Measurements from ENCODE around the gene C10orf143. TPM values are rescaled to one million over a fixed set of nuclear protein-coding genes. Genes with fewer than 3 reads are reported as not detected.
A peak's percentile ranks its signal among the peaks of the same experiment; 100 is the strongest.
"Not testable (repeated sequence)": the region's sequence is repeated elsewhere in the genome, so short reads cannot be mapped to it uniquely, and the experiment has no call there.

C10orf143 gene
- total RNA-seq, 1 experiment from 2014 or later = not detected

DNA sequence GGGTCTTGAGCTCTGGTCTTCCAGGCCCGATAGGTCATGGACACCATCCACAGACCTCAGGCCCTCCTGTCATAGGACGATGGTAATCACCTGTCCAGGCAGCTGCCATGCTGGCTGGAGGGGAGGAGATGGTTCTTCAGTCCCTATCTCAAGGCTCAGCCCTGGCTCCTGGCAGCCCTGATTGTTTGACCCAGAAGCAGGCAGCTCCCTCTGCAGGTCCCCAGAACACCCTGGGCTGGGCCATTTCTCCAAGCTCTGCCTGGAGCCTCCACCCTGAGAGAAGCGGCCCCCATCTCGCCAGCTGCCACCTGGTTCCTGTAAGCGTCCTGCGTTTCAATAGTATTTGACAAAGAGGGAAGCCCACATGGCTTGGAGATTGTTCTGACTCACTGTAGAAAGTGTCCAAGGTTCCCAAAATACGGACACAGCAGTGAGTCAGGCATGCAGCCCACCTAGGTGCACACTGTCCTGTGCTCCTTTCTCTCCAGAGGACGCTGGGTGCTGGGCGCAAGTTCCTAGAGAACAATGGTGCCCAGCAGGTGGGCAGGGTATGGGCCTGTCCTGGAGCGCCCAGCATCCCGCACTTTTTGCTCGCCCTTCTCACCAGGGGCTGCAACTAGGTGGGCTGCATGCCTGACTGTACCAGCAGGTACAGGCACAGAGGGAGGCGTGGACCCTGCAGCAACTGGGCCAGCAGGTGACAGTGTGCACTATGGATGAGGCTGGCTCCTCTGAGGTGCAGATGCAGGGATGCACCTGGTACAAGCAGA is 74.1 kb downstream of the C10orf143 start:
- DNase-seq (ENCODE audit: low read depth) = no peak

- no peak for DNase-seq (ENCODE audit: low read depth)
Measured at GRCh38 chr10:130029209-130029608, 81.4 kb downstream of the C10orf143 start.

- no peak for DNase-seq (ENCODE audit: low read depth)
Measured at GRCh38 chr10:130028465-130028819, 82.2 kb downstream of the C10orf143 start.

DNA sequence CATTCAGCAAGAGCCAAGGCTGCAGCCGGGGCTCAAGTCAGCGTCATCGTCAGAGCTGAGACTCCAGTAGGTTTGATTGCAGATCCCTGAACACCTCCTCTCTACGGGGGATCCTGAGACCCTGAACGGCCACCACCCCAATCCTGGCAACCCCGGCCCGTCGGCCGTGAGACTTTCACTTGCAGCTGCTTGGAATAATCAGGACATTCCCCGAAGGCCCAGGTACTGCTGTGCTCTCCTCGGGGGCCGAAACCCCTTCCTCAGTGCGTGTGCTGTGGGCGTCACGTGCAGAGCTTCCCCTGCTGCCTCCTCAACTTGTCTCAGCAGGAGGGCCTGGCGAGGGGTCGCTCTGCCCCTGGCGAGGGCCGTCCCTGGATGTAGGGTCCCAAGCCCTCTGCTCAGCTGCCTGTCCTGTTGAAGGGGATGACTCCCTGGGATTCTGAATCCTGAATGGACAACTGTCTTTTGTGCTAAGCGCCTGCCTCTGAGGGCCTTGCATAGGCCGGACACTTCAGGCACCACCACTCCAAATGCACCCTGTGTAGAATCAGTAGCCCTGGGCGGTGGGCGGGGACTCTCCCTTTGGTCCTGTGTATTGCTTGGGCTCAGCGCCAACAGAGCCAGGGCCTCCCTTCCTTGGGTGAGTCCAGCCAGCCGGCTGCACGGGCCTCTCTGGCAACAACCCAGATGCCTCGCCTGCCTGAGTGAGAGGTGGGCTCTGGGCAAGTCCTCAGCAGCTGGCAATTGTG is 82.7 kb downstream of the C10orf143 start:
- peak; percentile 31 for DNase-seq (ENCODE audit: low read depth)

DNA sequence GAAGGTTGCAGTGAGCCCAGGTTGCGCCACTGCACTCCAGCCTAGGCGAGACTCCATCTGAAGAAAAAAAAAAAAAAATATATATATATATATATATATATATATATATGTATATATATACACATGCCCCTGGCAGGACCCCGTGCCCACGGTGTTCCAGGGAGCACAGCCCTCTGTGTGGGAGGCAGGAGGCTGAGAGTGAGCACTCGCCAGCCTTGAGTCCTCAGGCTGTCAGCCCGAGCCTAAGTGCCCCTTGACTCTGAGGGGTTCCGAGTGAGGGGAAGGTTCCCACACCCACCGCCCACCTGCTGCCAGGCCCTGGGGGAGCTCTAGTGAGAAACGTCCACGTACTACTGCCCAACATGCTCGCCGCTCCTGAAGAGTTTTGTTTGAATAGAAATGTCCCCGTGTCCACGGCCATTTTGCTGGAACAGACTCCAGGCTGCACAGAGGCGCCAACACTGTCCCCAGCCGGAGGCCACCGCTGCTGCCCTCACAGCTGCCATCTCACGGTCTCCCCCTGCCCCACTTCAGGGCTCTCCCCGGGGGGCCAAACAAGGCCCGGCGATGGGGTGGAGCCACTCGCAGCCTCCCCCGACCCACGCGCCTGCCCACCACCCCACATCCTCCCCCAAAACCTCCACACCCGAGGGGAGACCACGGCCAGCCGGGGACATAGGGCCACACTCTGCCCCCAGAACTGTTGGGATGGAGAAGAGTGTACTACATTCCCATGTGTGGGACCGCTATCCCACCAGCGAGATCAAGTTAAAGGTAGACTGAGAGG is 83.8 kb downstream of the C10orf143 start:
- no peak for DNase-seq (ENCODE audit: low read depth)

DNA sequence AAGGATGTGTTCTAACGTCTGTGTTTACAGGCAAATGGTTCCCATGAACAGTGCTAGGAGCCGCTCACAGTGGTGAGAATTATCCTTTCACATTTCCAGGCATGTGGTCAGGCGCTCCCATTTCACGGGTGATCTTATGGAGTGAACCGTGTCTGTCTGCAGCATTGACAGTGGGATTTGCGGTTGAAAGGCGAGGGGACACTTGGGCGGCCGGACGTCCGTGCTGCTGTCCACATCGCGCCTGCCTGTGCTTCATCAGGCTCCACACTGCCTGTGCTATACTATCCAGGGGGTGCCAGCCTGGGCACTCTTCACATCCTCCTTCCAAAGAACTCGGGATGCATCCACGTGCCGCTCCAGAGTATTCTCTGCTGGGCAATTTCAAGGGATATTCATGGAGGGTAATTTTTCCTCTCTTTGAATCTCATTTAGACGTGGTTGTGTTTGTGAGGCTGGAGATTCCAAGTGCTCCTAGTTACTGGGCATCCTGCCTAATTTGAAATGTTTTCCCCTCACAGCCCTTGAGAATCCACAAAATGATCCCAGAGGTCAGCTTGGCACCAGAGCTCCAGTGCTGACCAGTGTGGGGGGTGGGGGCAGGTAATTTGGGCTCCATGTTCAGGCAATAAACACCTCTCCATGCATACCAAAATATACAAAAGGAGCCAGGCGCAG is 84.7 kb downstream of the C10orf143 start:
- no peak for DNase-seq (ENCODE audit: low read depth)

DNA sequence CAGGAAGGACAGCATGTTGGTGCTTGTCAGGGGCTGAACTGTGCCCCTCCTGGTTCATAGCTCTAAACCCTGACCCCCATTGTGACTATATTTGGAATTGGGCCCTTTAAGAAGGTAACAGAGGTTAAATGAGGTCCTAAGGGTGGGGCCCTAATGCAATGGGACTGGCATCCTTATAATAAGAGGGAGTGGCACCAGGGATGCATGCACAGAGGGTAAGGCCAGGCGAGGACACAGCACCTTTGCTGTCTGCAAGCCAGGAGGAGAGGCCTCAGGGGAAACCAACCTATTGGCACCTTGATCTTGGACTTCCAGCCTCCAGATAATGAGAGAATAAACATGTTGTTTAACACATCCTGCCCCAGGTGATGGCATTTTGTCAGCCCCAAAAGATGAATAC is 85.3 kb downstream of the C10orf143 start:
- no peak for DNase-seq (ENCODE audit: low read depth)

DNA sequence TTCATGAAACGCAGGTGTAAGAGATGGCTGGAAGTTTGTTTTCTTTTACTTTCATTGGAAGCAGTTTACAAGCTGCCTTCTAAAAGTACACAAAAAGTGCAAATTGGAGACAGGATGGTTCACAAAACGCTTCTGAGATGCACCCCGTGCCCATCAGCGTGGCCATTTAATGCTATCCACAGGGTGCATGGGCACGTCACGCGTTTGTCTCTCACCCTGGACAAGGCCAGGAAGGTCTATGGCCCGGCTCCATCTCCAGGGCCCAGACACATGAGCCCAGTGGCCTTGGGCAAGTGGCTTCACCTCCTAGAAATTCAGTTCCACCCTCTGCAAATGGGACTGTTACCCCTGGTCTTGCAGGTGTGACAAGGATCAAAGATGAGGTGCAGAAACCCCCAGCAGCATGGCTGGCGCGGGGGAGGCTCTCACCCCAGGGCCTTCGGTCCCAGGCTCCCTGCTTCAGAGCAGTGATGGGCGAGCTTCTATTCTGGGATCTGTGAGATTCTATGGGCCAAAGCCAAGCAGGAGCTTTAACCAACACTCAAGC is 85.8 kb downstream of the C10orf143 start:
- DNase-seq (ENCODE audit: low read depth) = no peak

GRCh38 chr10:130024326-130024725 is 86.3 kb downstream of the C10orf143 start:
- not testable (repeated sequence) for DNase-seq (ENCODE audit: low read depth)

GRCh38 chr10:130023454-130024230 is 87.0 kb downstream of the C10orf143 start:
- no peak for DNase-seq (ENCODE audit: low read depth)

DNA sequence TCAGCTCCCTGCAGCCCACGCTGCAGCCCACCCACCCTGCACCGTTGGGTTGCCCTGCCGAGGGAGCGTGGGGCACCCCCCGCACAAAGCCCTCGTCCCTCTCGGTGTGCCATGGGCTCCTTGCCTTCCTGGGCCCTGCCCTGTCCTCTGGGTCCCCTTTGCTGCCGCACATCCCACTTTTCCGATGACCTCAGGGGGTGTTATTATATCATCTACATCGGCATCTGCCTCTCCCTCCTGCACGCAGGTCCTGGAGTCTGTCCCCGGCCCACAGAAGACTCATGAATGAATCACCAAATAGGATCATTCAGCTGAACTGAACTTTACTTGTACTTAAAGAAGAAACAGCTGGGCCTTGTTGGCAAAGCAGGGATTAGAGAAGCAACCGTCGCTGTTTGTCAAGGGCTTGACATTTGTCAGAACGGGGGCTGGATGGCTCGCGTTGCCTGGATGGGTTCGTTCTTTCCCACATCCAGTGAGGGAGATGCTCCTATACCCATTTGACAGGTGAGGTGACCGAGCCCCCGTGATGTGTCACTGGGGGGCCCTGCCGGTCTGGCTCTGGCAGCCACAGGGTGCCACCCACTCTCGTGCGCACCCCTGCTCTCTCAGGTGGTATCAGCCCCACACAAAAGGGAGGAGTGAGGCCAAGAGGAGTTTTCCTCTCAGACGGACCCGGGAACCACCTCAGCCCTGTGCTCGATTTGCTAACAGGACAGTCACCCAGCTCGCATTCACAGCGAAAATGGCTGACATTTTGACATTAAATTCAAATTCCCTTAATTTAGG is 87.9 kb downstream of the C10orf143 start:
- peak; percentile 83 for DNase-seq (ENCODE audit: low read depth)

- DNase-seq (ENCODE audit: low read depth) = no peak
Measured at GRCh38 chr10:130022086-130022485, 88.5 kb downstream of the C10orf143 start.

- DNase-seq (ENCODE audit: low read depth) = peak; percentile 87
Measured at GRCh38 chr10:130021383-130021950, 89.2 kb downstream of the C10orf143 start.

- no peak for DNase-seq (ENCODE audit: low read depth)
Measured at GRCh38 chr10:130020651-130021382, 89.8 kb downstream of the C10orf143 start.

DNA sequence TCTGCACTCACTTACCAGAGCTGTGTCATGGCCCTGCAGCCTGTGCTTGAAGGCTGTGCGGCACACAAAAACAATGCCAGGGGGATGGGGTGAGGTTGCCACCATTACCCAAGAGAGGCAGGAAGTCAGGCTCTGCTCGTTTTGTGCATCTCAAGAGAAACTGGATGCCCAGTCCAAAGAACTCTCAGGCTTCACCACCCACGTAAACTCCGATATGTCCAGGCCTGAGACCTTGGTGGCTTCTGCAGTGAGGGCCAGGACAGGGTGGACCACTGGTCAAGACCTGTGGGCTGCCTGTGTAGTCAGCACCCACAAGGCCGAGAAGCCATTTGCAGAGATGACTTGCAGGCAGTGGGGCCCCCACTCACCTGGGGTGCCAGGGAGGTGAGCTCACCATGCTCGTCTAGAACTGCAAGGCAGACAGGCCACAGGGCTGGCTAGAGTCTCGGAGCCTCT is 91.9 kb downstream of the C10orf143 start:
- no peak for DNase-seq (ENCODE audit: low read depth)

DNA sequence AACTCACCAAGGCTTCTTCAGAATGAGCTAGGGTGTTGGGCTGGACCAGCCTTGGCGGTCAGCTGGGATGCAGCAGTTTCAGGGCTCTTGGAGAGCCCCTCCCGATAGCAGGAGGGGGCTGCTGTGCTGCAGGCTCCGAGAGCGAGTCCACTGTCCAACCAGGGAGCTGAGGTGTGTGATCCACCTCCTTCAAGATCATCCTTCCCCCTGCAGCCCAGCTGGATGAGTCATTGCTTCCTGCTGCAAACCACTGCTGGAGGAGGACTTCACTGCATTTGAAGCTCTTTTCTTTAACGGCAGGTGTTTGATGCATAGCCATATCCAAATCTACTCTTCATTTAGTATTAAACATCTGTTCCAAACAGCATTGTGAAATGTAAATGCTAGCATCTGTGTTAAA is 92.4 kb downstream of the C10orf143 start:
- DNase-seq (ENCODE audit: low read depth) = peak; percentile 85

- DNase-seq (ENCODE audit: low read depth) = no peak
Measured at GRCh38 chr10:130017631-130018022, 93.0 kb downstream of the C10orf143 start.

- no peak for DNase-seq (ENCODE audit: low read depth)
Measured at GRCh38 chr10:130016993-130017630, 93.5 kb downstream of the C10orf143 start.
